ENCODE data around the gene TSPEAR. TPM values are rescaled to one million over a fixed set of nuclear protein-coding genes. Genes with fewer than 3 reads are reported as not detected.

Gene TSPEAR
- total and polyA plus RNA-seq, 11 donors = 0.01 to 2.6 (median 0.71) TPM; not detected in 2

GRCh38 chr21:44471341-44471740 is 240.0 kb downstream of the TSPEAR start:
- intact Hi-C loops (cut with DNase I) = loop anchor here in 1 of 10 donors (10.0 kb wide), 1 partner anchor 127 kb away; no protein-coding TSS in a partner anchor
- H3K36me3 ChIP-seq = no peaks in the 10 kb centered on the region
- no peak overlapping the region for H3K27ac ChIP-seq
- H3K4me3 ChIP-seq = no peak overlapping the region
- TF ChIP-seq CTCF (IDR thresholded peaks at IDR 0.05) = no peak
- TF ChIP-seq POLR2A (IDR thresholded peaks at IDR 0.05) = no peak
- ATAC-seq (no peak), DNase-seq (no peak)
- H3K9me3 ChIP-seq = no peaks in the 10 kb centered on the region
- H3K4me1 ChIP-seq = no peaks in the 10 kb centered on the region
- H3K27me3 ChIP-seq = no peaks in the 10 kb centered on the region

- H3K27ac ChIP-seq = no peak overlapping the region
- intact Hi-C loops (cut with DNase I) = no loop called here
- no peak for ATAC-seq
- WGBS, 4 donors = 95 to 96% (median 95%) methylated on average over 14 to 15 of the region's 15 CpGs
- no peak for TF ChIP-seq POLR2A (IDR thresholded peaks at IDR 0.05)
- TF ChIP-seq CTCF (IDR thresholded peaks at IDR 0.05) = no peak
- no peaks in the 10 kb centered on the region for H3K9me3 ChIP-seq
- DNase-seq = no peak
- H3K27me3 ChIP-seq = no peaks in the 10 kb centered on the region
- H3K36me3 ChIP-seq = no peaks in the 10 kb centered on the region
- H3K4me1 ChIP-seq = no peaks in the 10 kb centered on the region
- H3K4me3 ChIP-seq = no peak overlapping the region
Observed at GRCh38 chr21:44467859-44468195, 243.5 kb downstream of the TSPEAR start.

GRCh38 chr21:44466996-44467858 is 244.1 kb downstream of the TSPEAR start:
- peak in 1 of 4 donors; percentile 18 for ATAC-seq
- 94 to 96% (median 95%) methylated on average over 30 to 36 of the region's 36 CpGs for WGBS, 4 donors
- DNase-seq = no peak
- Histone ChIP-seq H3K36me3 (no peaks in the 10 kb centered on the region), H3K4me1 (peaks cover 0 to under 1% (median 0%) of the 10 kb centered on the region in 12 donors), H3K27me3 (no peaks in the 10 kb centered on the region), H3K27ac (no peak overlapping the region), H3K9me3 (no peaks in the 10 kb centered on the region), H3K4me3 (no peak overlapping the region)
- intact Hi-C loops (cut with DNase I) = no loop called here
- no peak for TF ChIP-seq POLR2A (IDR thresholded peaks at IDR 0.05)

- Histone ChIP-seq H3K4me3 (no peak overlapping the region), H3K4me1 (peaks cover 0 to 8% (median 4%) of the 10 kb centered on the region in 12 donors), H3K9me3 (no peaks in the 10 kb centered on the region), H3K27me3 (no peaks in the 10 kb centered on the region), H3K36me3 (no peaks in the 10 kb centered on the region), H3K27ac (no peak overlapping the region)
- WGBS, 4 donors = 89 to 92% (median 91%) methylated on average over 10 to 16 of the region's 16 CpGs
- no peak for DNase-seq
- intact Hi-C loops (cut with DNase I) = no loop called here
- ATAC-seq = no peak
- TF ChIP-seq POLR2A (IDR thresholded peaks at IDR 0.05) = no peak
- TF ChIP-seq CTCF (IDR thresholded peaks at IDR 0.05) = no peak
Observed at GRCh38 chr21:44466351-44466954, 244.9 kb downstream of the TSPEAR start.
